ENCODE data around the gene BCL6. TPM values are rescaled to one million over a fixed set of nuclear protein-coding genes. Genes with fewer than 3 reads are reported as not detected.

Gene BCL6
- total and polyA plus RNA-seq, 2 donors (not counting 1 experiment from before 2014, with no cell fraction given): 21.2 to 48.2 TPM

DNA sequence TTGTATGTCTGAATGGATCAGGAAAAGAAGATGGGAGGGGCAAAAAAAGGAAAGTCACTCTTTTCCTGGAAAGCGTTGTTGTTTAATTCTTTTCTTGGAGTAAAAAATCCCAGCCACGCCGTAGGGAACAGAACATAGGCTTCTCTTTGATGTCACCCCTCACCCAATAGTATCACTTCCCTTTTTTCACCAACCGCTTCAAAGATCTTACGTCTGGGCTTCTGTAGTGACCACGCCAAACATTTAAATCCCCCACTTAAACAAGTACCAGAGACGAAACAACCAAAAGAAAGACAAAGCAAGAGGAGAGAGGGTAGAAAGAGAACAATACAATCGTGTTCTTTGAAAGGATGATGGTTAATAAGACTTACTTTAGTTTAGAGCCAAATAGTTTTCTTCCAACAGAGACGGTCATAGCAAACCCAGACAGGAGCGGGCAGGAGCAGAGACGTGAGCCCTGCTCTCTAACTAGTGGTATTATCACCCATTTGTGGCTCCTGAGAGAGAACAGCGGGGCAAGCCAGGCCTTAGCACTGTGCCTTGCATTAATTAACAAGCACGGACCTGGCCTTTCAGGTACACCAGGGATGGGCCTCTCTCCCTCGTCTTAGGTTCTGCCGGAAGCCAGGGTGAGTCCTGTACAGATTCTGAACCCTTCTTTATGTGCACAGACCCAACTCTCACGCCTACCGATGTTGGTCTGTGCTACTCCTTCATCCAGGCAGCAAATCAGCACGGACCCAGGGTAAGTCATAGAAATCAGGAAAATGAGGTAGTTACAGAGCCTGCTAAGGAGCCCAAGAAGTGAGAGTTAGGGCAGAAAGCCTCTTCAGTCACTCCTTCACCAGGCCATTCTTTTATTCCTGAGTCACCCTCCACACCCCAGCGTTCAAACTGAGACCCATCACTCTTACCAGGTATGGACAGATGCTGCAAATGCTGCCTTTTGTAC, 28.2 kb upstream of the BCL6 start:
- H3K9me3 Mint-ChIP-seq (ENCODE audit: insufficient read depth): no peaks in the 10 kb centered on the region
- peak overlapping the region in 3 of 5 experiments; percentile 7 to 29 (median 27) for H3K4me3 ChIP-seq (ENCODE audit: control extremely low read depth in 1 of 5, extremely low read depth in 1 of 5, insufficient read depth in 1 of 5, low read depth in 2 of 5, low read length in 4 of 5)
- peaks cover 35 to 38% of the 10 kb centered on the region in 2 donors for H3K4me1 ChIP-seq (ENCODE audit: control insufficient read depth in 2 of 2, insufficient read depth in 2 of 2, low read length in 2 of 2)
- TF ChIP-seq CTCF (IDR thresholded peaks at IDR 0.05) (no peak), EZH2 (IDR thresholded peaks at IDR 0.05; ENCODE audit: borderline replicate concordance, insufficient read depth, low read depth, low read length, poor library complexity, severe bottlenecking) (no peak)
- intact Hi-C loops (cut with micrococcal nuclease): loop anchor here (1.0 to 10.0 kb wide), 4 partner anchors 25 to 381 kb away; partner anchors contain the start of gene LPP
- WGBS (ENCODE audit: insufficient coverage): 78% methylated on average over 9 of the region's 19 CpGs
- ChIA-PET CTCF (no interaction called here), POLR2A (no interaction called here)
- no peaks in the 10 kb centered on the region for H3K36me3 ChIP-seq (replicated peaks in 1 of 2; ENCODE audit: control extremely low read depth in 1 of 2, control insufficient read depth in 1 of 2, extremely low read depth in 1 of 2, insufficient read depth in 2 of 2, low read length in 1 of 2)
- peak overlapping the region; percentile 72 for H3K4me2 ChIP-seq (replicated peaks; ENCODE audit: low read depth, low read length, poor library complexity, severe bottlenecking)
- H3K4me3 Mint-ChIP-seq: peak overlapping the region; percentile 51
- H3K4me1 Mint-ChIP-seq: peaks cover 46% of the 10 kb centered on the region
- DNase-seq (peak; percentile 87), ATAC-seq (ENCODE audit: low read depth) (peak; percentile 61)
- peak overlapping the region; percentile 76 for H3K27ac Mint-ChIP-seq
- no peaks in the 10 kb centered on the region for H3K27me3 Mint-ChIP-seq
- no peaks in the 10 kb centered on the region for H4K20me1 ChIP-seq (ENCODE audit: control insufficient read depth, insufficient read depth, low read length, poor library complexity, severe bottlenecking)
- H3K9ac ChIP-seq (ENCODE audit: low read length): peak overlapping the region; percentile 46
- H3K27me3 ChIP-seq (replicated peaks in 1 of 4; ENCODE audit: control extremely low read depth in 1 of 4, control insufficient read depth in 3 of 4, insufficient read depth in 4 of 4, low read length in 3 of 4): no peaks in the 10 kb centered on the region
- peak overlapping the region; percentile 26 for H2AFZ ChIP-seq (ENCODE audit: insufficient read depth, low read depth, low read length, poor library complexity, severe bottlenecking)
- H3K27ac ChIP-seq (ENCODE audit: low read length in 2 of 2): peak overlapping the region; percentile 8 to 57
- no peaks in the 10 kb centered on the region for H3K79me2 ChIP-seq (ENCODE audit: control insufficient read depth, insufficient read depth, low read length)
- no peaks in the 10 kb centered on the region for H3K9me3 ChIP-seq (ENCODE audit: control extremely low read depth in 1 of 3, control insufficient read depth in 2 of 3, insufficient read depth in 1 of 3, low read length in 2 of 3)

DNA sequence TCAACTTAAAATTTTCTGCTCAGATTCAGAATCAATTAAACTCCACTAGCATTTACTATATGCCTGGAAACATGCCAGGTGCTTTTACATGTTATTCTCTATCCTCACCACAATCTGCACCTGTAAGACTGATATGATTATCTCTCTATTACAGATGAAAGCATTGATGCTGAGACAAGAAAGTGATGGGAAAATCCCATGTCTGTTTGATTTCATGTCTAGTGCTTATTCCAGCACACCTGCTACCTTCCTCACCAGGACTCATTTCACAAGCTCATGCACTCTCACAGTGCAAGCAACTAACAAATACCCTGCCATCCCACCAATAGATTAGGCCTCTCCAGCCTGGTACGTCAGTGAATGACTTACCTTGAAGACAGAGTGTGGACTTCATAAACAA, 25.0 kb upstream of the BCL6 start:
- no peaks in the 10 kb centered on the region for H4K20me1 ChIP-seq (ENCODE audit: control insufficient read depth, insufficient read depth, low read length, poor library complexity, severe bottlenecking)
- H3K27me3 ChIP-seq (replicated peaks in 1 of 4; ENCODE audit: control extremely low read depth in 1 of 4, control insufficient read depth in 3 of 4, insufficient read depth in 4 of 4, low read length in 3 of 4): no peaks in the 10 kb centered on the region
- peaks cover 31% of the 10 kb centered on the region for H3K4me1 Mint-ChIP-seq
- H3K79me2 ChIP-seq (ENCODE audit: control insufficient read depth, insufficient read depth, low read length): no peaks in the 10 kb centered on the region
- H3K27ac Mint-ChIP-seq: peak overlapping the region; percentile 27
- POLR2A ChIA-PET: no interaction called here
- H3K4me3 ChIP-seq (ENCODE audit: control extremely low read depth in 1 of 5, extremely low read depth in 1 of 5, insufficient read depth in 1 of 5, low read depth in 2 of 5, low read length in 4 of 5): no peak overlapping the region
- WGBS (ENCODE audit: insufficient coverage): 90% methylated on average over 1 of the region's 1 CpG
- intact Hi-C loops (cut with micrococcal nuclease): loop anchor here (10.0 kb wide), 1 partner anchor 385 kb away; the partner anchor contains the start of gene LPP
- no peak overlapping the region for H2AFZ ChIP-seq (ENCODE audit: insufficient read depth, low read depth, low read length, poor library complexity, severe bottlenecking)
- no peak overlapping the region for H3K9ac ChIP-seq (ENCODE audit: low read length)
- H3K9me3 ChIP-seq (ENCODE audit: control extremely low read depth in 1 of 3, control insufficient read depth in 2 of 3, insufficient read depth in 1 of 3, low read length in 2 of 3): no peaks in the 10 kb centered on the region
- H3K4me3 Mint-ChIP-seq: no peak overlapping the region
- H3K27ac ChIP-seq (ENCODE audit: low read length in 2 of 2): no peak overlapping the region
- peaks cover 21 to 25% of the 10 kb centered on the region in 2 donors for H3K4me1 ChIP-seq (ENCODE audit: control insufficient read depth in 2 of 2, insufficient read depth in 2 of 2, low read length in 2 of 2)
- no peaks in the 10 kb centered on the region for H3K36me3 ChIP-seq (replicated peaks in 1 of 2; ENCODE audit: control extremely low read depth in 1 of 2, control insufficient read depth in 1 of 2, extremely low read depth in 1 of 2, insufficient read depth in 2 of 2, low read length in 1 of 2)
- no peaks in the 10 kb centered on the region for H3K27me3 Mint-ChIP-seq
- ATAC-seq (ENCODE audit: low read depth) (peak; percentile 19), DNase-seq (peak; percentile 53)
- no peaks in the 10 kb centered on the region for H3K9me3 Mint-ChIP-seq (ENCODE audit: insufficient read depth)
- TF ChIP-seq CTCF (IDR thresholded peaks at IDR 0.05): no peak
- TF ChIP-seq EZH2 (IDR thresholded peaks at IDR 0.05; ENCODE audit: borderline replicate concordance, insufficient read depth, low read depth, low read length, poor library complexity, severe bottlenecking): no peak
- no peak overlapping the region for H3K4me2 ChIP-seq (replicated peaks; ENCODE audit: low read depth, low read length, poor library complexity, severe bottlenecking)
- CTCF ChIA-PET: interaction anchor here (1.3 kb wide), 1 partner anchor 21 kb away, joined by 5 read pairs; no protein-coding TSS in a partner anchor
